NT2/D1 (cell line): ENCODE data around the gene RNF114.

Source experiments
- DNase-seq: peaks from one replicate; pipeline ENCODE4 v3.0.0-alpha.2; 2011; ENCODE audit warnings: low read depth, low spot score
- H3K27me3 ChIP-seq: 2 replicates; pipeline ENCODE4 v1.6.0; 2011; ENCODE audit warnings: mild to moderate bottlenecking; ENCODE audit not compliant: insufficient read length, insufficient read depth
- H3K36me3 ChIP-seq: 2 replicates; pipeline ENCODE4 v1.6.1; 2011; ENCODE audit warnings: mild to moderate bottlenecking, low read length, mixed read lengths; ENCODE audit not compliant: insufficient read depth, insufficient read length
- H3K4me1 ChIP-seq: 2 replicates; pipeline ENCODE4 v1.5.1; 2011; ENCODE audit not compliant: insufficient read depth, insufficient read length
- H3K4me3 ChIP-seq: 2 replicates; pipeline ENCODE4 v1.5.1; 2011; ENCODE audit warnings: low read depth; ENCODE audit not compliant: insufficient read length
- H3K9ac ChIP-seq: 2 replicates; pipeline ENCODE4 v1.6.0; 2011; ENCODE audit warnings: low read depth; ENCODE audit not compliant: insufficient read length
- H3K9me3 ChIP-seq: 2 replicates; pipeline ENCODE4 v1.5.1; 2011; ENCODE audit warnings: mild to moderate bottlenecking, low read length; ENCODE audit not compliant: insufficient read depth
- SUZ12 ChIP-seq: IDR thresholded peaks from 2 replicates; pipeline ENCODE4 v1.6.1; 2011; ENCODE audit not compliant: insufficient read length, insufficient read depth; ENCODE audit errors: extremely low read depth
- YY1 ChIP-seq: IDR thresholded peaks from 2 replicates; pipeline ENCODE4 v1.6.1; 2011; ENCODE audit not compliant: insufficient read length, insufficient read depth
- ZNF274 ChIP-seq: IDR thresholded peaks from 2 replicates; pipeline ENCODE4 v1.6.1; 2011; ENCODE audit warnings: mild to moderate bottlenecking, low read depth, low read length

The RNF114 gene, protein sequence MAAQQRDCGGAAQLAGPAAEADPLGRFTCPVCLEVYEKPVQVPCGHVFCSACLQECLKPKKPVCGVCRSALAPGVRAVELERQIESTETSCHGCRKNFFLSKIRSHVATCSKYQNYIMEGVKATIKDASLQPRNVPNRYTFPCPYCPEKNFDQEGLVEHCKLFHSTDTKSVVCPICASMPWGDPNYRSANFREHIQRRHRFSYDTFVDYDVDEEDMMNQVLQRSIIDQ

DNA sequence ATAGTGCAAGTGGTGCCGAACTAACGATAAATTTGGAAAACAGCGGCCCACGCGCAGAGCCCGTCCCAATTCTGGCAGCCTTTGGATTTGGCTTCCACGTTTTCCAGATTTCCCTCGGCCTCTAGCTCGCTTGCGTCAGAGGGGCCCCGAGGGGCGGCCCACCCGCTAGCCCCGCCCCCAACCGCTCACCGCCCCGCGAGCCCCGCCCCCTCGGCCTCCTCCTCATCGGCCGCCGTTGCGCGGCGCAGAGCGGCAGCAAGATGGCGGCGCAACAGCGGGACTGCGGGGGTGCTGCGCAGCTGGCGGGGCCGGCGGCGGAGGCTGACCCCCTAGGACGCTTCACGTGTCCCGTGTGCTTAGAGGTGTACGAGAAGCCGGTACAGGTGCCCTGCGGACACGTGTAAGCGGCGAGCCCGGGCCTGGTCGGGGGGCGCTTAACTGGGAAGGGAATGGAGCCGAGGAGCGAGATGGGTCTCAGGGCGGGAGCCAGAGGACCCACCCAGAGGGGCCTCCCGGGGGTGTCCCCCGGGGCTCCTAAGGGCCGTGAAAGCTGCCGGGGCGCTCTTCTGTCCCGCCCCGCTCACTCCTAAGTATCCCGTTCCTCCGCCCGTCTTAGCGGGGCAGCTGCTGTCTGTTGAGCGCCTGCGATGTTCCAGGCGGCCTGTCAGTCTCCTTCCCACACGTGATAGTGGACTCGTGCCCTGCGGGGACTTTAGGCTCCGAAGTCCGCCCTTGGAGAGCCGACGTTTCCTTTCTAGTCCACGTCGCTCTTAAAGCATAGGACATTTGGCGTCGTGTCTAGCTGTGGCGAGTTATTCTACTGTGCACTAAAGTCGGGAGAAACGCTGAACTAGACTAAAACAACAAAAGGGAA, at the start of gene RNF114:
Gene RNF114 (plus strand): TSS at position 245 of the 874 bp plus-strand sequence. CDS start 16 bp downstream, at position 261.
- no peaks in the 10 kb centered on the region for H3K27me3 ChIP-seq
- TF ChIP-seq ZNF274 (no peak), YY1 (peak; percentile 82), SUZ12 (no peak)
- H3K9ac ChIP-seq: peak within 1 kb of the TSS; percentile 72

DNA sequence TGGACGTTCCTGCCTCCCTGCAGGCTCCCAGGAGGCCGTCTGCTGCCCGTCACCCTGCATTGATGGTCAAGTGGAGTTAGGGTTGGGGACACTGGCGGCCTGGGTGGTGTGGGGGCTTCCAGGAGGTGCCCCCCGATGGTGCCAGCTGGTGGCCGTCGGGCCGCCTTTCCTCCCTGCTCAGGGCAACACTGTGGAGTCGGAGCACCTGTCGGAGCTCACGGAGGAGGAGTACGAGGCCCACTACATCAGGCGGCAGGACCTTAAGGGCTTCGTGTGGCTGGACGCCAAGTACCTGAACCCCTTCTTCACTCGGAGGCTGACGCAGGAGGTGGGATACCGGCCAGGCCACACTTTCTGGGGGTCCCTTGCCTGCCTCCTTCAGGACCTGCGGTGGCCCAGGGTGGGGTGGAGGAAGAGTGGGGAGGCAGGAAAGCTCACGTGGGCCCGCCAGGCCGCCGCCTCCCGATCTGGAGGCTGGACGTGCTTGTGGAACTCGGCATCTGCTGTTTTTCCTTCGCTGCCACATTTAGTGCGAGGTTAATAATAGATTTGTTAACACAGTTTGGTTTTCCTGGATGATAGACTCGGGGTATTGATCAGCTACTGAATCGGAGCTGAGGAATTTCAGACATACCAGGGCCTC, 49.5 kb upstream of the RNF114 start:
- Histone ChIP-seq H3K36me3 (peaks cover 45% of the 10 kb centered on the region), H3K27me3 (no peaks in the 10 kb centered on the region), H3K9me3 (no peaks in the 10 kb centered on the region), H3K9ac (no peak overlapping the region), H3K4me3 (no peak overlapping the region), H3K4me1 (peaks cover 37% of the 10 kb centered on the region)
- DNase-seq: no peak
- TF ChIP-seq SUZ12 (no peak), ZNF274 (no peak), YY1 (no peak)

More for the DNA sequence above, at the start of gene RNF114:
- H3K4me1 ChIP-seq: peaks cover 11% of the 10 kb centered on the region
- peak; percentile 81 for DNase-seq
- peaks cover 29% of the 10 kb centered on the region for H3K36me3 ChIP-seq
- no peaks in the 10 kb centered on the region for H3K9me3 ChIP-seq
- H3K4me3 ChIP-seq: peak within 1 kb of the TSS; percentile 65

DNA sequence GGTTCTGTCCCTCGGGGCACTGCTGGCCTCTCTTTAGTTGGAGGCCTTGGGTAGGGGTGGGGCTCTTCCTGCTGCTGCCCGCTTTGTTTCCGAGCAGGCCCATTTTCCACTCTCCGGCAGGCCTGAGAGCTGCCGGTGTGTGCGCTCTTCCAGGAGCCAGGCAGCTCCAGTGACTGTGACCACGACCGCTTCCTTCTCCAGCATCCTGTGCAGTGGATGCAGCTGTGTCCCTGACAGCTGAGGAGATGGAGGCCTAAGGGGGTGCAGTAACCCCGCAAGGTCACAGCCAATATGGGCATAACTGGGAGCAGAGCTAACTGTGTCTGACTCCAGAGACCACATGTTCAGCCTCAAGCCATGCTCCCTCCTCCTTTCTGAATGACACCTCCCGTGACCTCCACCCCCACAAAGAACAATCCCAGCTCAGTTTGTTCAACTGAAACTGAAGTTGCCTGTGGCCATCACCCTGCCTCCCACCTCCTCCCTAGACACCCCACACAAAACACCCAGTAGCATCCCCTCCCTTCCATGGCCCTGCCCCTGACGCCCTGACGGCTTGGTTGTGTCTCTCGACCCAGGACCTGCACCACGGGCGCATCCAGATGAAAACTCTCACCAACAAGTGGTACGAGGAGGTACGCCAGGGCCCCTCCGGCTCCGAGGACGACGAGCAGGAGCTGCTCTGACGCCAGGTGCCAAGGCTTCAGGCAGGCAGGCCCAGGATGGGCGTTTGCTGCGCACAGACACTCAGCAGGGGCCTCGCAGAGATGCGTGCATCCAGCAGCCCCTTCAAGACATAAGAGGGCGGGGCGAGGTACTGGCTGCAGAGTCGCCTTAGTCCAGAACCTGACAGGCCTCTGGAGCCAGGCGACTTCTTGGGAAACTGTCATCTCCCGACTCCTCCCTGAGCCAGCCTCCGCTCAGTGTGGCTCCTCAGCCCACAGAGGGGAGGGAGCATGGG, 48.7 kb upstream of the RNF114 start:
- Histone ChIP-seq H3K36me3 (peaks cover 45% of the 10 kb centered on the region), H3K9me3 (no peaks in the 10 kb centered on the region), H3K4me1 (peaks cover 45% of the 10 kb centered on the region), H3K27me3 (no peaks in the 10 kb centered on the region), H3K9ac (peak overlapping the region; percentile 65), H3K4me3 (no peak overlapping the region)
- no peak for DNase-seq
- no peak for TF ChIP-seq YY1
- TF ChIP-seq SUZ12: no peak
- TF ChIP-seq ZNF274: no peak

DNA sequence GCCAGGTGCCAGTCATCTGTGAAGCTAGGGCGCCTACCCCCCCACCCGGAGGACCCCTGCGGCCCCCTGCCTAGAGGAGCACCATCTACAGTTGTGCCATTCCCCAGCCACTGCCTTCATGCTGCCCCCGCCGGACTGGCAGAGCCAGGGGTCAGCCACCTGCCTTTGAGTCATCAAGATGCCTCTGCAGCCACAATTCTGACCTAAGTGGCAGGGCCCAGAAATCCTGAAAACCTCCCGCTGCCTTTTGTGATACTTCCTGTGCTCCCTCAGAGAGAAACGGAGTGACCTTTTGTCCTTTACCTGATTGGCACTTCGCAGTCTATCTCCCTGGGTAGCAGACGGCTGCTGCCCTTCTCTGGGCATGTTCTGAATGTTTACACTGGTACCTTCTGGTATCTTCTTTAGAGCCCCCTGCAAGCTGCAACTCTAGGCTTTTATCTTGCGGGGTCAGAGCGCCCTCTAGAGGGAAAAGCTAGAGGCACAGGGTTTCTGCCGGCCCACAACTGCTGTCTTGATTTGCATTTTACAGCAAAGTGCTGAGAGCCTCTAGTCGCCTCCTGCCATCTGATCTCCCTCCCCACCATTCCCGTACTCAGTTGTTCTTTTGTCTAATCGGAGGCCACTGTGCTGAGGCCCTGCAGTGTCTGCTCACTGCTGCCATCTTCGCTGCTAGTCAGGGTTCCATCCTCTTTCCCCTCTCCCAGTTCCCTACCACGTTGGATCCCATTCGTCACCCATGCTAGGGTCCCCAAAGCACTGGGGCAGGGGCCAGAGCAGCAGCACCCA, 47.8 kb upstream of the RNF114 start:
- H3K4me1 ChIP-seq: peaks cover 48% of the 10 kb centered on the region
- DNase-seq: peak; percentile 88
- H3K9me3 ChIP-seq: no peaks in the 10 kb centered on the region
- no peak overlapping the region for H3K9ac ChIP-seq
- H3K36me3 ChIP-seq: peaks cover 40% of the 10 kb centered on the region
- H3K27me3 ChIP-seq: no peaks in the 10 kb centered on the region
- H3K4me3 ChIP-seq: no peak overlapping the region
- TF ChIP-seq YY1 (peak; percentile 12), ZNF274 (no peak)

DNA sequence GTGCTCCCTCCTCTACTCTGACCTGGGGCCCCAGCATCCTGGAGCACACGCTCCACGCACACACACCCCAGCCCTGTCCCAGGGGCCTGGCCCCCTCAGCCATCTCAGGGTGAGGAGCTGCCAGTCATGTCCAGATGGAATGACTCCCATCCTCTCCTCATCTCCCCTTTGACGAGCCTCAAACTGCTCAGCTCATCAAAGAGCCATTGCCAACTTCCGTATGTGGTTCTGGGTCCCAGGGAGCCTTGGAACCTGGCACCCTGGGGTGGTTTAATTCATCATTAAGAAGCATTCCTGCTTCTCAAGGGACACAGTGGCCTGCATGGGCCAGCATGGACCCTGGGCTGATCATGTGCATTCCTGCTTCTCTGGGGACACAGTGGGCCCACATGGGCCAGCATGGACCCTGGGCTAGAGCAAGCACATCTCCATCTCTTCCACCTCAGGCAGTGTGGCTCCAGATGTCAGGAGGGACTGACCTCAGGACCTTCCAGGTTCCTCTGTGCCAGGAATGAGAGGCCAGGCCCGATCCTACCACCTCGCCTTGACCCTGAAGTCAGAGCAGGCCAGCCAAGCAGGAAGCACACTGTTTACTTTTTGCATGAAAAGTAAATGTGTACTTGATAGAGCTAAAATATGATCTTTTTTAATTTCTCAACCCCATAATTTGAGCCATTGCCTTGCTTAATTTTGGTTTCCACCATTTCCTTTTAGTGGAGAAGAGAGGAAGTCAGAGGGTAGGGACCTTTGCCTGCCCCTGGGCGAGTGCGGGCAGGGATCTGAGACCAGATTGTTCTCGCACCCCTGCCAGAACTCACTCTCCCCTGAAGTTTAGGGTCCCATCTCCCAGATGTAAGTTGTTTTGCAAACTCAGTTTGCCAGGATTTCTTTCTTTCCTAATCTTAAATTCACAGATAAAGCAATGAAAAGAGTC, 46.9 kb upstream of the RNF114 start:
- DNase-seq: no peak
- Histone ChIP-seq H3K4me1 (peaks cover 50% of the 10 kb centered on the region), H3K27me3 (no peaks in the 10 kb centered on the region), H3K4me3 (no peak overlapping the region), H3K9ac (no peak overlapping the region), H3K9me3 (no peaks in the 10 kb centered on the region), H3K36me3 (peaks cover 31% of the 10 kb centered on the region)
- no peak for TF ChIP-seq YY1
- no peak for TF ChIP-seq SUZ12
- TF ChIP-seq ZNF274: no peak
